CD14-positive monocyte (primary cell): ENCODE results near the gene PPP2R3B. TPM values are rescaled to one million over a fixed set of nuclear protein-coding genes. Genes with fewer than 3 reads are reported as not detected.

ENCODE experiments used
- DNase-seq, 3 donors: peaks; one replicate each; pipeline ENCODE4 v3.0.0-alpha.2; 2011 to 2022
- H2AFZ ChIP-seq: 2 replicates; pipeline ENCODE4 v1.6.0; 2012; ENCODE audit warnings: mild to moderate bottlenecking, low read depth, low read length, inconsistent platforms; ENCODE audit not compliant: insufficient read depth, poor library complexity, severe bottlenecking
- H3K27ac ChIP-seq, 2 donors: 1 replicate in 1 of 2; 2 replicates in 1 of 2; pipeline ENCODE4 v1.5.1; 2012 to 2013; ENCODE audit warnings: low read length in 2 of 2, control low read depth in 1 of 2, inconsistent platforms in 1 of 2, low read depth in 1 of 2, mild to moderate bottlenecking in 1 of 2
- H3K27me3 ChIP-seq, 2 donors: one replicate each; pipeline versions ENCODE4 v1.6.0 to v1.6.1; 2011 to 2013; ENCODE audit warnings: low read length in 2 of 2; ENCODE audit not compliant: control insufficient read depth in 2 of 2, insufficient read depth in 2 of 2
- H3K36me3 ChIP-seq, 2 donors: replicated peaks in 1 of 2; 1 replicate in 1 of 2; 2 replicates in 1 of 2; pipeline versions ENCODE4 v1.5.1 to v1.6.1; 2012 to 2013; ENCODE audit warnings: low read length in 2 of 2, control low read depth in 1 of 2, inconsistent platforms in 1 of 2, mild to moderate bottlenecking in 1 of 2; ENCODE audit not compliant: insufficient read depth in 2 of 2, control insufficient read depth in 1 of 2
- H3K4me1 ChIP-seq, 2 donors: 1 replicate in 1 of 2; 2 replicates in 1 of 2; pipeline versions ENCODE4 v1.5.1 to v1.6.1; 2012 to 2013; ENCODE audit warnings: low read length in 2 of 2, control low read depth in 1 of 2, inconsistent platforms in 1 of 2, mild to moderate bottlenecking in 1 of 2, moderate library complexity in 1 of 2; ENCODE audit not compliant: insufficient read depth in 2 of 2, control insufficient read depth in 1 of 2
- H3K4me2 ChIP-seq: replicated peaks from 2 replicates; pipeline ENCODE3; 2012; ENCODE audit warnings: low read length, moderate library complexity, mild to moderate bottlenecking; ENCODE audit not compliant: poor library complexity, severe bottlenecking; ENCODE audit errors: extremely low read depth
- H3K4me3 ChIP-seq, 3 experiments: fragments of 200-600 bp in 1 of 3; sonication (generic) in 1 of 3; replicated peaks in 1 of 3; 1 replicate in 2 of 3; 2 replicates in 1 of 3; pipeline ENCODE4 v1.5.1; 2011 to 2013; ENCODE audit warnings: low read length in 3 of 3, mild to moderate bottlenecking in 3 of 3, control low read depth in 2 of 3, low read depth in 2 of 3, inconsistent platforms in 1 of 3, moderate library complexity in 1 of 3
- H3K79me2 ChIP-seq: 2 replicates; pipeline ENCODE4 v1.6.0; 2012; ENCODE audit warnings: mild to moderate bottlenecking, control low read depth, inconsistent platforms, low read length, moderate library complexity; ENCODE audit not compliant: insufficient read depth
- H3K9ac ChIP-seq: 2 replicates; pipeline ENCODE4 v1.6.0; 2017; ENCODE audit warnings: low read length, mild to moderate bottlenecking; ENCODE audit not compliant: insufficient read depth, poor library complexity, severe bottlenecking
- H3K9me3 ChIP-seq, 2 donors: replicated peaks in 1 of 2; 1 replicate in 1 of 2; 2 replicates in 1 of 2; pipeline versions ENCODE4 v1.5.1 to v1.6.1; 2012 to 2013; ENCODE audit warnings: low read length in 2 of 2, control low read depth in 1 of 2; ENCODE audit not compliant: control insufficient read depth in 1 of 2, insufficient read depth in 1 of 2
- H4K20me1 ChIP-seq: 2 replicates; pipeline ENCODE4 v1.6.0; 2012; ENCODE audit warnings: mild to moderate bottlenecking, low read length, control low read depth, moderate library complexity; ENCODE audit not compliant: insufficient read depth
- H3K27ac Mint-ChIP-seq, 7 donors: one replicate each; pipeline ENCODE4 v1.8.0; 2020; ENCODE audit warnings: mild to moderate bottlenecking in 7 of 7, mixed read lengths in 7 of 7, moderate library complexity in 6 of 7, inconsistent platforms in 2 of 7
- H3K27me3 Mint-ChIP-seq, 3 donors: one replicate each; pipeline ENCODE4 v1.8.0; 2021 to 2022; ENCODE audit warnings: low read depth in 3 of 3, mild to moderate bottlenecking in 3 of 3, mixed read lengths in 3 of 3, moderate library complexity in 3 of 3, inconsistent platforms in 1 of 3
- H3K36me3 Mint-ChIP-seq, 2 donors: one replicate each; pipeline ENCODE4 v1.8.0; 2020; ENCODE audit warnings: mixed read lengths in 2 of 2, inconsistent platforms in 1 of 2, mild to moderate bottlenecking in 1 of 2
- H3K4me1 Mint-ChIP-seq: one replicate; pipeline ENCODE4 v1.8.0; 2020; ENCODE audit warnings: mild to moderate bottlenecking, mixed read lengths
- H3K4me3 Mint-ChIP-seq, 2 donors: one replicate each; pipeline ENCODE4 v1.8.0; 2020; ENCODE audit warnings: mild to moderate bottlenecking in 2 of 2, mixed read lengths in 2 of 2, moderate library complexity in 1 of 2
- H3K9me3 Mint-ChIP-seq, 7 donors: one replicate each; pipeline ENCODE4 v1.8.0; 2020 to 2022; ENCODE audit warnings: mixed read lengths in 7 of 7, mild to moderate bottlenecking in 6 of 7, moderate library complexity in 6 of 7, inconsistent platforms in 2 of 7
- WGBS: methylation state at CpG from one replicate; pipeline ENCODE4 v1.1.5; 2013; ENCODE audit warnings: missing lambda C conversion rate; ENCODE audit not compliant: insufficient coverage; 5-methylcytosine and 5-hydroxymethylcytosine counted together
- intact Hi-C, 2 donors: fragments of 100-400 bp; cut with micrococcal nuclease; formaldehyde crosslinking; loops; one replicate each; pipeline versions ENCODE4 v1.15.0 to v1.15.1; 2023
- polyA plus RNA-seq, 3 donors: library from polyadenylated mRNA; depleted of rRNA in 1 of 3; unstranded in 2 of 3; stranded (reverse) in 1 of 3; fragments of 300-500 nt in 2 of 3; fragments of >200 nt in 1 of 3; fragmentation: Illumina TruSeq in 2 of 3; gene quantifications; 1 replicate in 2 of 3; 2 replicates in 1 of 3; pipeline ENCODE4 v1.2.3, GENCODE V29; 2012 to 2021
- TF ChIP-seq, protein P1 (sequence below): fragments of 200-600 bp; IDR thresholded peaks from one replicate; pipeline ENCODE4 v1.8.0; 2022; ENCODE audit warnings: antibody characterized with exemption, mild to moderate bottlenecking

PPP2R3B gene
- polyA plus RNA-seq, 3 donors, result 2.1 to 9.0 (median 2.3) TPM

DNA sequence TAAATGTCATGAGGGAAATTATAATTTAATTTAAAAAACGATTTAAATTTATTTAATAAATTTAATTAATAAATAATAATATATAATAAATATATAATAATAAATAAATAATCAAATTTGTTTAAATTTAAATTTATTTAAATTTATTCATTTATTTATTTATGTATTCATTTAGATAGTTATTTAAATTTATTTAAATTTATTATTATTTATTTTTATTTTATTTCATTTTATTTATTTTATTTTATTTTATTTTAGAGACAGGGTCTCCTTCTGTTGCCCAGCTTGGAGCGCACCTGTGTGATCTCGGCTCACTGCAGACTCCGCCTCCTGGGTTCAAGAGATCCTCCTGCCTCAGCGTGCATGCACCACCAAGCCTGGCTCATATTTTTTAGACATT, 18.4 kb upstream of the PPP2R3B start:
- H3K36me3 Mint-ChIP-seq, result peaks cover 0 to 17% of the 10 kb centered on the region in 2 donors
- no peaks in the 10 kb centered on the region for H3K27me3 Mint-ChIP-seq
- Histone ChIP-seq H3K79me2 (no peaks in the 10 kb centered on the region), H3K9me3 (peaks cover 17 to 35% of the 10 kb centered on the region in 2 donors), H3K4me1 (no peaks in the 10 kb centered on the region), H3K9ac (no peak overlapping the region), H3K4me3 (no peak overlapping the region), H3K36me3 (no peaks in the 10 kb centered on the region), H2AFZ (no peak overlapping the region), H4K20me1 (no peaks in the 10 kb centered on the region), H3K4me2 (no peak overlapping the region), H3K27me3 (no peaks in the 10 kb centered on the region), H3K27ac (no peak overlapping the region)
- no peak for DNase-seq
- intact Hi-C loops, result no loop called here
- WGBS, result no CpG with 5 or more reads among the region's 5 CpGs
- H3K27ac Mint-ChIP-seq, result no peak overlapping the region
- H3K4me3 Mint-ChIP-seq, result no peak overlapping the region
- H3K9me3 Mint-ChIP-seq, result peaks cover 11 to 27% (median 24%) of the 10 kb centered on the region in 7 donors
- no peaks in the 10 kb centered on the region for H3K4me1 Mint-ChIP-seq
- TF ChIP-seq, protein P1, sequence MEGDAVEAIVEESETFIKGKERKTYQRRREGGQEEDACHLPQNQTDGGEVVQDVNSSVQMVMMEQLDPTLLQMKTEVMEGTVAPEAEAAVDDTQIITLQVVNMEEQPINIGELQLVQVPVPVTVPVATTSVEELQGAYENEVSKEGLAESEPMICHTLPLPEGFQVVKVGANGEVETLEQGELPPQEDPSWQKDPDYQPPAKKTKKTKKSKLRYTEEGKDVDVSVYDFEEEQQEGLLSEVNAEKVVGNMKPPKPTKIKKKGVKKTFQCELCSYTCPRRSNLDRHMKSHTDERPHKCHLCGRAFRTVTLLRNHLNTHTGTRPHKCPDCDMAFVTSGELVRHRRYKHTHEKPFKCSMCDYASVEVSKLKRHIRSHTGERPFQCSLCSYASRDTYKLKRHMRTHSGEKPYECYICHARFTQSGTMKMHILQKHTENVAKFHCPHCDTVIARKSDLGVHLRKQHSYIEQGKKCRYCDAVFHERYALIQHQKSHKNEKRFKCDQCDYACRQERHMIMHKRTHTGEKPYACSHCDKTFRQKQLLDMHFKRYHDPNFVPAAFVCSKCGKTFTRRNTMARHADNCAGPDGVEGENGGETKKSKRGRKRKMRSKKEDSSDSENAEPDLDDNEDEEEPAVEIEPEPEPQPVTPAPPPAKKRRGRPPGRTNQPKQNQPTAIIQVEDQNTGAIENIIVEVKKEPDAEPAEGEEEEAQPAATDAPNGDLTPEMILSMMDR, result no peak

DNA sequence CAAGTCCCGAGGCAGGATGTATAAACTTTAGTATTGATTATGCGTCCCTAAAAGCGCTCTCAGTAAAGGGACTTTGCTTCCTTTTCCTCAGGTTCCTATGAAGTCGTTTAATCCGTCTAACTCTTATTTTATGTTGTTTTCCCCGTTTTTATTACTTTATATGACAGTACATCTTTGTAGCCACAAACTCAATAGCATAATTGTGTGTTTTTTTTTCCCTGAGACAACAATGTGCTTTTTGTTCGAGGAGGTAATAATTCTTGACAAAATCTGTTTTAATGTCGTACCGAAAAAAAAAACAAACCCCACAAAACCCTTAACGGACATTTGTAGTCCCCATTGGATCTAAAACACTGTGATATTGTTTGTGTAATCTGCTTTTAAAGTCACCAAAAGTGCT, 17.9 kb upstream of the PPP2R3B start:
- H3K4me3 ChIP-seq, result no peak overlapping the region
- H3K27ac ChIP-seq, result no peak overlapping the region
- no peak overlapping the region for H2AFZ ChIP-seq
- H3K4me1 ChIP-seq, result no peaks in the 10 kb centered on the region
- no peak overlapping the region for H3K9ac ChIP-seq
- no peak overlapping the region for H3K4me2 ChIP-seq
- H3K36me3 ChIP-seq, result no peaks in the 10 kb centered on the region
- H3K9me3 ChIP-seq, result peaks cover 17 to 34% of the 10 kb centered on the region in 2 donors
- no peak for DNase-seq
- no peaks in the 10 kb centered on the region for H4K20me1 ChIP-seq
- peaks cover 0 to 17% of the 10 kb centered on the region in 2 donors for H3K36me3 Mint-ChIP-seq
- H3K4me3 Mint-ChIP-seq, result no peak overlapping the region
- H3K79me2 ChIP-seq, result no peaks in the 10 kb centered on the region
- no CpG with 5 or more reads among the region's 10 CpGs for WGBS
- TF ChIP-seq, protein P1, result no peak
- H3K27ac Mint-ChIP-seq, result no peak overlapping the region
- no peaks in the 10 kb centered on the region for H3K27me3 Mint-ChIP-seq
- intact Hi-C loops, result no loop called here
- no peaks in the 10 kb centered on the region for H3K4me1 Mint-ChIP-seq
- H3K9me3 Mint-ChIP-seq, result peaks cover 10 to 27% (median 22%) of the 10 kb centered on the region in 7 donors
- H3K27me3 ChIP-seq, result no peaks in the 10 kb centered on the region
